ENCODE results near the gene CBLN2. TPM values are rescaled to one million over a fixed set of nuclear protein-coding genes. Genes with fewer than 3 reads are reported as not detected.

Gene CBLN2
- total and polyA plus RNA-seq, 2 experiments from 2014 or later, result 0.15 to 1.9 TPM

- no peaks in the 10 kb centered on the region for H3K4me1 ChIP-seq (ENCODE audit: low read depth)
- H3K36me3 ChIP-seq, result no peaks in the 10 kb centered on the region
- no peak for TF ChIP-seq CTCF (IDR thresholded peaks at IDR 0.05; ENCODE audit: low read depth, low read length)
- no peaks in the 10 kb centered on the region for H3K27me3 ChIP-seq
- H3K27ac ChIP-seq, result no peak overlapping the region
- DNase-seq (ENCODE audit: low read depth in 1 of 2, low spot score in 1 of 2), result no peak
- H3K9me3 ChIP-seq (ENCODE audit: low read depth), result no peaks in the 10 kb centered on the region
- H3K4me3 ChIP-seq, result no peak overlapping the region
Measured at GRCh38 chr18:72502671-72503431, 41.3 kb downstream of the CBLN2 start.

GRCh38 chr18:72492497-72492896, 51.6 kb downstream of the CBLN2 start:
- DNase-seq (ENCODE audit: low read depth in 1 of 2, low spot score in 1 of 2), result no peak
- Histone ChIP-seq H3K27ac (no peak overlapping the region), H3K4me3 (no peak overlapping the region), H3K27me3 (no peaks in the 10 kb centered on the region), H3K9me3 (ENCODE audit: low read depth) (no peaks in the 10 kb centered on the region), H3K4me1 (ENCODE audit: low read depth) (no peaks in the 10 kb centered on the region), H3K36me3 (no peaks in the 10 kb centered on the region)
- no peak for TF ChIP-seq CTCF (IDR thresholded peaks at IDR 0.05; ENCODE audit: low read depth, low read length)
